Measurements from ENCODE around the gene MTHFD1. TPM values are rescaled to one million over a fixed set of nuclear protein-coding genes. Genes with fewer than 3 reads are reported as not detected.

MTHFD1 gene
- polyA plus RNA-seq, 3 donors = 11.8 to 21.3 (median 14.3) TPM

DNA sequence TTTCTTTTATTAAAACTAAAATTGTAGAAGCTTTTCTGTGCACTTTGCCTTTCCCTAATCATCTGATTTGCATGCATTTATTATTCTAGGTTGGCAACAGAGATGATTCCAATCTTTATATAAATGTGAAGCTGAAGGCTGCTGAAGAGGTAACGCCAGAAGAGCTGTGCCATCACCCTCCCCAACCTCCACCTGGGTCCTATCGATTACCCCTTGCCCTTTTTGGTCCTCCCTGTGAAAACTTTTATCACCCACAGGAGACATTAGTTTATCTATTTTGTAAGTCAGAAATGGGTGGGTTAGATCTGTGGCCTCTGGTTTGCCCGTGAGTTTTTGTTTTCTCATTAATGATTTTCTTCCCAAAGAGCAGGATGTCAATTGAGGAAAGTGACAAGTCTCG is 22.8 kb downstream of the MTHFD1 start:
- no peaks in the 10 kb centered on the region for H3K4me1 Mint-ChIP-seq
- Histone ChIP-seq H3K9ac (ENCODE audit: insufficient read depth, low read length, poor library complexity, severe bottlenecking) (no peak overlapping the region), H3K36me3 (replicated peaks in 1 of 2; ENCODE audit: control insufficient read depth in 1 of 2, insufficient read depth in 2 of 2, low read length in 2 of 2) (peaks cover 19 to 60% of the 10 kb centered on the region in 2 donors), H3K79me2 (ENCODE audit: insufficient read depth, low read length) (no peaks in the 10 kb centered on the region), H4K20me1 (ENCODE audit: insufficient read depth, low read length) (no peaks in the 10 kb centered on the region), H2AFZ (ENCODE audit: insufficient read depth, low read depth, low read length, poor library complexity, severe bottlenecking) (no peak overlapping the region), H3K4me3 (replicated peaks in 1 of 3; ENCODE audit: low read depth in 2 of 3, low read length in 3 of 3) (no peak overlapping the region), H3K4me1 (ENCODE audit: control insufficient read depth in 1 of 2, insufficient read depth in 2 of 2, low read length in 2 of 2) (no peaks in the 10 kb centered on the region), H3K4me2 (replicated peaks; ENCODE audit: extremely low read depth, low read length, poor library complexity, severe bottlenecking) (no peak overlapping the region), H3K27ac (ENCODE audit: low read depth in 1 of 2, low read length in 2 of 2) (no peak overlapping the region), H3K9me3 (replicated peaks in 1 of 2; ENCODE audit: control insufficient read depth in 1 of 2, insufficient read depth in 1 of 2, low read length in 2 of 2) (no peaks in the 10 kb centered on the region), H3K27me3 (ENCODE audit: control insufficient read depth in 2 of 2, insufficient read depth in 2 of 2, low read length in 2 of 2) (no peaks in the 10 kb centered on the region)
- H3K36me3 Mint-ChIP-seq = peaks cover 41 to 52% of the 10 kb centered on the region in 2 donors
- WGBS (ENCODE audit: insufficient coverage) = 80% methylated on average over 1 of the region's 4 CpGs
- TF ChIP-seq, protein P1, sequence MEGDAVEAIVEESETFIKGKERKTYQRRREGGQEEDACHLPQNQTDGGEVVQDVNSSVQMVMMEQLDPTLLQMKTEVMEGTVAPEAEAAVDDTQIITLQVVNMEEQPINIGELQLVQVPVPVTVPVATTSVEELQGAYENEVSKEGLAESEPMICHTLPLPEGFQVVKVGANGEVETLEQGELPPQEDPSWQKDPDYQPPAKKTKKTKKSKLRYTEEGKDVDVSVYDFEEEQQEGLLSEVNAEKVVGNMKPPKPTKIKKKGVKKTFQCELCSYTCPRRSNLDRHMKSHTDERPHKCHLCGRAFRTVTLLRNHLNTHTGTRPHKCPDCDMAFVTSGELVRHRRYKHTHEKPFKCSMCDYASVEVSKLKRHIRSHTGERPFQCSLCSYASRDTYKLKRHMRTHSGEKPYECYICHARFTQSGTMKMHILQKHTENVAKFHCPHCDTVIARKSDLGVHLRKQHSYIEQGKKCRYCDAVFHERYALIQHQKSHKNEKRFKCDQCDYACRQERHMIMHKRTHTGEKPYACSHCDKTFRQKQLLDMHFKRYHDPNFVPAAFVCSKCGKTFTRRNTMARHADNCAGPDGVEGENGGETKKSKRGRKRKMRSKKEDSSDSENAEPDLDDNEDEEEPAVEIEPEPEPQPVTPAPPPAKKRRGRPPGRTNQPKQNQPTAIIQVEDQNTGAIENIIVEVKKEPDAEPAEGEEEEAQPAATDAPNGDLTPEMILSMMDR (IDR thresholded peaks at IDR 0.05) = no peak
- H3K9me3 Mint-ChIP-seq = no peaks in the 10 kb centered on the region
- no peak overlapping the region for H3K4me3 Mint-ChIP-seq
- intact Hi-C loops (cut with micrococcal nuclease) = no loop called here
- H3K27ac Mint-ChIP-seq = no peak overlapping the region
- DNase-seq = no peak
- H3K27me3 Mint-ChIP-seq (ENCODE audit: low read depth in 3 of 3) = peaks cover 0 to 5% (median 3%) of the 10 kb centered on the region in 3 donors

DNA sequence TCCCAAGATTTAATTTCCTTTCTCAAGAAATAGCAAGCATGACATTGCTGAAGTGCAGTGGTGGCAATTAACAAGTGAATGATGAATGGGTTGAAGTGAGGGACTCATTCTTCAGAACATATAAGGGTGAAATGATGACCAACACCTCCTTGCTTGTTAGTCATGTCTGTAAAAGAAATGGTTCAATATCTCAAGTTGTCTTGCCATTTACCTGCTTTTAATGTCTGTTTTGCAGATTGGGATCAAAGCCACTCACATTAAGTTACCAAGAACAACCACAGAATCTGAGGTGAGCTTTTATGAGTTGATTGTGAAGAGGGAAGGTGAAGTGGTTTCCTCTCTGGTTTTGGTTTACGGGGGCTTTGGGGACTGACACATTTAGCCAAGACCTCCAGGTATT is 24.1 kb downstream of the MTHFD1 start:
- H3K36me3 ChIP-seq (replicated peaks in 1 of 2; ENCODE audit: control insufficient read depth in 1 of 2, insufficient read depth in 2 of 2, low read length in 2 of 2) = peaks cover 23 to 65% of the 10 kb centered on the region in 2 donors
- H3K9ac ChIP-seq (ENCODE audit: insufficient read depth, low read length, poor library complexity, severe bottlenecking) = no peak overlapping the region
- H3K27ac ChIP-seq (ENCODE audit: low read depth in 1 of 2, low read length in 2 of 2) = no peak overlapping the region
- no peak overlapping the region for H3K4me3 ChIP-seq (replicated peaks in 1 of 3; ENCODE audit: low read depth in 2 of 3, low read length in 3 of 3)
- no peaks in the 10 kb centered on the region for H3K9me3 Mint-ChIP-seq
- no peak overlapping the region for H2AFZ ChIP-seq (ENCODE audit: insufficient read depth, low read depth, low read length, poor library complexity, severe bottlenecking)
- no peak for DNase-seq
- no peak overlapping the region for H3K4me3 Mint-ChIP-seq
- no peaks in the 10 kb centered on the region for H3K27me3 ChIP-seq (ENCODE audit: control insufficient read depth in 2 of 2, insufficient read depth in 2 of 2, low read length in 2 of 2)
- no peaks in the 10 kb centered on the region for H3K79me2 ChIP-seq (ENCODE audit: insufficient read depth, low read length)
- TF ChIP-seq, protein P1 (IDR thresholded peaks at IDR 0.05) = no peak
- 83% methylated on average over 1 of the region's 1 CpG for WGBS (ENCODE audit: insufficient coverage)
- peaks cover 46 to 53% of the 10 kb centered on the region in 2 donors for H3K36me3 Mint-ChIP-seq
- H3K4me2 ChIP-seq (replicated peaks; ENCODE audit: extremely low read depth, low read length, poor library complexity, severe bottlenecking) = no peak overlapping the region
- no peak overlapping the region for H3K27ac Mint-ChIP-seq
- H3K9me3 ChIP-seq (replicated peaks in 1 of 2; ENCODE audit: control insufficient read depth in 1 of 2, insufficient read depth in 1 of 2, low read length in 2 of 2) = no peaks in the 10 kb centered on the region
- no peaks in the 10 kb centered on the region for H4K20me1 ChIP-seq (ENCODE audit: insufficient read depth, low read length)
- H3K27me3 Mint-ChIP-seq (ENCODE audit: low read depth in 3 of 3) = peaks cover 0 to 5% (median 4%) of the 10 kb centered on the region in 3 donors
- H3K4me1 Mint-ChIP-seq = no peaks in the 10 kb centered on the region
- intact Hi-C loops (cut with micrococcal nuclease) = no loop called here
- H3K4me1 ChIP-seq (ENCODE audit: control insufficient read depth in 1 of 2, insufficient read depth in 2 of 2, low read length in 2 of 2) = no peaks in the 10 kb centered on the region

Measured in CD14-positive monocyte (primary cell).